Muscle of arm (tissue), 14 donors: Measurements from ENCODE around the gene NFATC2IP. TPM values are rescaled to one million over a fixed set of nuclear protein-coding genes. Genes with fewer than 3 reads are reported as not detected.
A peak's percentile ranks its signal among the peaks of the same experiment; 100 is the strongest.

Experiments used
- DNase-seq: peaks from one replicate; pipeline ENCODE4 v3.0.0-alpha.2; 2013
- long read RNA-seq, 11 donors: transcript quantifications; one replicate each; lab custom pipeline, GENCODE V29; 2026
- polyA plus RNA-seq, 12 donors: library from polyadenylated mRNA; unstranded; fragments of 120-200 nt; gene quantifications; one replicate each; pipeline ENCODE4 v1.2.1, GENCODE V29; 2013; ENCODE audit not compliant: insufficient read length in 12 of 12

NFATC2IP gene
- polyA plus RNA-seq: 10 to 100 TPM in 11 of 12 donors, not detected in 1; 14.1 to 46.1 (median 24.3) TPM
- long read RNA-seq, donor 1, full-length matches to known transcripts: 8 of 15 reads
- long read RNA-seq, donor 1, partial matches to known transcripts: 7 of 15 reads
- long read RNA-seq, donor 1, other reads (novel, unspliced or antisense): 0 of 15 reads
- long read RNA-seq, donor 2, full-length matches to known transcripts: 2 of 2 reads
- long read RNA-seq, donor 2, partial matches to known transcripts: 0 of 2 reads
- long read RNA-seq, donor 2, other reads (novel, unspliced or antisense): 0 of 2 reads
- long read RNA-seq, donor 3, partial matches to known transcripts: 0 of 1 reads
- long read RNA-seq, donor 3, other reads (novel, unspliced or antisense): 0 of 1 reads
- long read RNA-seq, donor 4, full-length matches to known transcripts: 1 of 1 reads
- long read RNA-seq, donor 4, partial matches to known transcripts: 0 of 1 reads
- long read RNA-seq, donor 4, other reads (novel, unspliced or antisense): 0 of 1 reads
- long read RNA-seq, donor 5, full-length matches to known transcripts: 8 of 13 reads
- long read RNA-seq, donor 5, partial matches to known transcripts: 5 of 13 reads
- long read RNA-seq, donor 5, other reads (novel, unspliced or antisense): 0 of 13 reads
- long read RNA-seq, donor 6, full-length matches to known transcripts: 3 of 3 reads
- long read RNA-seq, donor 6, partial matches to known transcripts: 0 of 3 reads
- long read RNA-seq, donor 6, other reads (novel, unspliced or antisense): 0 of 3 reads
- long read RNA-seq, donor 7, partial matches to known transcripts: 0 of 4 reads
- long read RNA-seq, donor 7, other reads (novel, unspliced or antisense): 0 of 4 reads
- long read RNA-seq, donor 8, full-length matches to known transcripts: 6 of 6 reads
- long read RNA-seq, donor 8, partial matches to known transcripts: 0 of 6 reads
- long read RNA-seq, donor 8, other reads (novel, unspliced or antisense): 0 of 6 reads
- long read RNA-seq, donor 9, full-length matches to known transcripts: 2 of 2 reads
- long read RNA-seq, donor 9, partial matches to known transcripts: 0 of 2 reads
- long read RNA-seq, donor 9, other reads (novel, unspliced or antisense): 0 of 2 reads
- long read RNA-seq, donor 10, full-length matches to known transcripts: 4 of 4 reads
- long read RNA-seq, donor 10, partial matches to known transcripts: 0 of 4 reads
- long read RNA-seq, donor 10, other reads (novel, unspliced or antisense): 0 of 4 reads
- long read RNA-seq, donor 11: 0 reads

DNA sequence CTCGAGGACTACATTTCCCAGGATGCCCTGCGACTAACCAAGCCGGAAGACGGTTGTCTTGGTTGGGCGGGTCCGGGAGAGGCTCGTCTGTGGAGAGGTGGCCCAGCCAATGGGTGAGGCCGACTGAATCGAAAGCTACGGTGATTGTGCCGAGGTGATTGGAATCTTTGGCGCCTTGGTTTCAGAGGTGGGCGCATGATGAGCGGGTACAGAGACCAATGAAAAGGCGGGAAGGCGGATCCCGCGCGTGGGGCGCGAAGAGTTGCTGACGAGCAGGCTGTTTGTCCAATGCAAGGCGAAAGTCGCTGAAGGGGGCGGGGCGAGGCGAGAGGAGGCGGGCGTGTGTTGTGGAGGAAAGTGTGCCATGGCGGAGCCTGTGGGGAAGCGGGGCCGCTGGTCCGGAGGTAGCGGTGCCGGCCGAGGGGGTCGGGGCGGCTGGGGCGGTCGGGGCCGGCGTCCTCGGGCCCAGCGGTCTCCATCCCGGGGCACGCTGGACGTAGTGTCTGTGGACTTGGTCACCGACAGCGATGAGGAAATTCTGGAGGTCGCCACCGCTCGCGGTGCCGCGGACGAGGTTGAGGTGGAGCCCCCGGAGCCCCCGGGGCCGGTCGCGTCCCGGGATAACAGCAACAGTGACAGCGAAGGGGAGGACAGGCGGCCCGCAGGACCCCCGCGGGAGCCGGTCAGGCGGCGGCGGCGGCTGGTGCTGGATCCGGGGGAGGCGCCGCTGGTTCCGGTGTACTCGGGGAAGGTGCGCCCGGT is at the start of gene NFATC2IP:
NFATC2IP (plus strand) TSS at position 290 of the 762 bp plus-strand sequence; CDS start at position 365, 75 bp downstream.
- peak; percentile 100 for DNase-seq

DNA sequence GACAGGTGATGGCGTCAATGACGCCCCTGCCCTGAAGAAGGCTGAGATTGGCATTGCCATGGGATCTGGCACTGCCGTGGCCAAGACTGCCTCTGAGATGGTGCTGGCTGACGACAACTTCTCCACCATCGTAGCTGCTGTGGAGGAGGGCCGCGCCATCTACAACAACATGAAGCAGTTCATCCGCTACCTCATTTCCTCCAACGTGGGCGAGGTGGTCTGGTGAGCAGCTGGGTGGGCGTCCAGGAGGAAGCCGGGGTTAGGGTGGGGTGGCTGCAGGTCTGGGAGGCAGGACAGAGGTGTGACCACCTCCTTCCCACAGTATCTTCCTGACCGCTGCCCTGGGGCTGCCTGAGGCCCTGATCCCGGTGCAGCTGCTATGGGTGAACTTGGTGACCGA is 48.9 kb upstream of the NFATC2IP start:
- DNase-seq: no peak

DNA sequence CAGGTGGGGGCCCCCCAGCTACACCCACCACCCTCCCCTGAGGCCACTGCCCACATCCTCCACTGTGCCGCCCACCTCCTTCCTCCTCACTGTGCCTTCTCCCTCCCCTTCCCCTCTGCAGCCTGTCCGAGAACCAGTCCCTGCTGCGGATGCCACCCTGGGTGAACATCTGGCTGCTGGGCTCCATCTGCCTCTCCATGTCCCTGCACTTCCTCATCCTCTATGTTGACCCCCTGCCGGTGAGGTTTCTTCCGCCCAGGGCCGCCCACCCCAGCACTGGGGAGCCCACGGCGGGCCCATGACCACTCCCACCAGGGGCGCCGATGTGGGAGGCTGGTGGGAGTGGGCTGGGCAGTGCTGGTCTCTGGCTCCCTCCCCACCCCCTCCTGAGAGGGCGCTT is 47.8 kb upstream of the NFATC2IP start:
- no peak for DNase-seq

DNA sequence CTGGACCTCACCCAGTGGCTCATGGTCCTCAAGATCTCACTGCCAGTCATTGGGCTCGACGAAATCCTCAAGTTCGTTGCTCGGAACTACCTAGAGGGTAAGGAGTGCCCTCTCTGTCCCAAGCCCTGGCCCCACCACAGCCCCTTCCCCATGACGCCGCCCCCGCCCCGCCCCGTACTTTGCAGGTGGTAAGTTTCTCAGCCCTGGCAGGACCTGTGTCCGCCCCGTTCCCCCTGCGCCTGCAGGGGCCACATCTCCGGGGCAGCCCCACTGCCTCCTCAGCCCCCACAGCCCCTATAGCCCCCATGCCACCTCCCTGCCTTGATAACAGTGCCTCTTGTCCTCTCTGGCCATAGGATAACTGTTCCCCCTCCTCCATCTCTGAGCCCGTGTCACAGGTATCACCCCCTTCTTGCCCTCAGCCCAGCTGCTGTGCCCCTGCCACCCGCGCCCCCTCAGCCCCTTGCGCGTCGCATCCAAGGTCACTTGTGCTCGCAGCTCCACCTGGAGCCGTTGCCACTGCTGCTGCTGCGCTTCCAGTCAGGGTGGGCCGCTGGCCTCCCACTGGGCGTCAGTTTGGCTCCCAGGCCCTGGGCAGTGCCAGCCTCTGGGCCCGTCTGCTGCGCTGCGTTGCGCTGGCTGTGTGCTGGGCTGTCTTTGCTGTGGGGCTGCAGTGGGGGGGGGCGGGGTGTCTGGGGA is 47.2 kb upstream of the NFATC2IP start:
- no peak for DNase-seq

DNA sequence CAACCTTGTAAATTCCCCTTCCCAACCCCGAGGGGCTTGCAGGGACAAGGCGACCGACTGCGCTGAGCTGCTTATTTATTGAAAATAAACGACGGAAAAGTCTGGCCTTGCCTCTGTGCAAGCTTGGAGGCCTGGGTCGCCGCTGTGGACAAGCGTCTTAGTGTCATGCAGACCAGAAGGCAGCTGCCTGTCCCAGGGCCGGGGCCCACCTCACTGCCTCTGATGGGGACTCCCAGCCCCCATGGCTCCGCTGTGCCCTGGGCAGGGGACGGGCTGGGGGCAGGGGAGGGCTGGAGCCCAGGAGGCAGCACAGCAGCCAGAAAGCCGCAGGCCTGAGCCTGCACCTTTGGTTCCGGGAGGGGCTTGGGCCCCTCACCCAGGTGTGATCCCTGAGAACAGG is 46.4 kb upstream of the NFATC2IP start:
- DNase-seq: no peak

DNA sequence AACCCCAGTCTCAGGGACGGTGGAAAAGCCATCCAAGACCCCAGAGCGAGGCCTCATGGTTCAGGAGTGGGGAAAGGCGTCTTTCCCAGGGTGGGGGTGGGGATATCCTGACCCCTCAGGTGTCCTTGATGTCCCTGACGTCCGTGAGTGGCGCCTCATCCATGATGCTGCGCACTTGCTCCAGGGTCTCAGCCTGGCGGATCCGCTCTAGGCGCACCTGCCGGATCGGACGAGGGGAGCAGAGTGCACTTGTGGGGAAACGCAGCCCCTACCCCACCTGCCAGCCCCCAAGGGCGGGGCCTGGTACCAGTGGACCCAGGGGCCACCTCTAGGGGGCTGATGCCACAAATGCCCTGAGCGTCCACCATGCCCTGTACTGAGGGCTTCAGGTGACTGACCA is 45.9 kb upstream of the NFATC2IP start:
- no peak for DNase-seq

DNA sequence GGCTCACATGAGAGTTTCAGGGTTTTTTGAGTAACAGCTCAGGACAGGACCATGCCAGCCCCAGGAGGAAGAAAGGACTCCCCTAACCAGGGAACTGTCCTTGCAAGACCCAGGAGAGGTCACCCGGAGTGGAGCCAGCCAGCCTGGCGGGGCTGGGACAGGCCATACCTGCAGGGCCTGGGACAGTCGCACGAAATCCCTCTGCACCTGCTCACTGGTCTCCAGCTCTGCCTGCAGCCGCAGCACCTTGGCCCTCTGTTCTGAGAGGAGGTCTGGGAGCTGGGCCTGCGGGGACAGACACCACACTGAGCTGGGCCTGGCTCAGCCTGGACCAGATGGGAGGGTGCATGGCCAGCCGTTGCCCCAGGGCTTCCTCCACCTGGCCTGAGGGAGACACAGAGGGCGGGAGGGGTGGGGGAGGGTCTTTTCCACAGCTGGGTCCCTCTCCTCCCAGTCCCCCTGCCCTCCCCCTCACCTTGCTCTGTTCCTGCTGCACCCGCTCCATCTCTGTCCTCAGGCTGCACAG is 45.4 kb upstream of the NFATC2IP start:
- DNase-seq: no peak

DNA sequence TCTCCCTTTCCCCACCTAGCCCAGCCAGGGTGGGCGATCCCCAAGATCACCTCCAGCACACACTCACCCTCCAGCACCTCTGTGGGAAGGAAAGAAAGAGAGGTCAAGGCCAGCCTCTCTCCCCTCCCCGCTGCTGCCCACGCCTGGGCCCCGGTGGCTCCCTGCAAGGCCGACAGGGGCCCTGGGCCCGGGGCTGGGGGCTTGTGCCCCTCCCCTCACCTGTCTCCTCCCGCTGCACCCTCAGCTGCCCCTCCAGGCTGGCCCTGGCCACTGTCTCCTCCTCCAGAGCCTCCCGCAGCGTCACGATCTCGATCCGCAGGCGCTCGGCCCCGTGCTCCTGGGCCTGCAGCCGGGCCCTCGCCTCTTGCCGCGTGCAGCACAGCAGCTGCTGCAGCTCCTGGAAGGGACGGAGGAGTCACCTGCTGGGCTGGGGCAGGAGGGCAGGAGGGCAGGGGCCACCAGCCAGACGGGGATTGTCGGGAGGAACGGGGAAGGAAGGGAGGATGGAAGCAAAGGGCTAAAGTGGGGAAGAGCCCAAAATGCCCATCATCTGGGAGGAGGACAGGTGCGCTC is 44.9 kb upstream of the NFATC2IP start:
- no peak for DNase-seq

DNA sequence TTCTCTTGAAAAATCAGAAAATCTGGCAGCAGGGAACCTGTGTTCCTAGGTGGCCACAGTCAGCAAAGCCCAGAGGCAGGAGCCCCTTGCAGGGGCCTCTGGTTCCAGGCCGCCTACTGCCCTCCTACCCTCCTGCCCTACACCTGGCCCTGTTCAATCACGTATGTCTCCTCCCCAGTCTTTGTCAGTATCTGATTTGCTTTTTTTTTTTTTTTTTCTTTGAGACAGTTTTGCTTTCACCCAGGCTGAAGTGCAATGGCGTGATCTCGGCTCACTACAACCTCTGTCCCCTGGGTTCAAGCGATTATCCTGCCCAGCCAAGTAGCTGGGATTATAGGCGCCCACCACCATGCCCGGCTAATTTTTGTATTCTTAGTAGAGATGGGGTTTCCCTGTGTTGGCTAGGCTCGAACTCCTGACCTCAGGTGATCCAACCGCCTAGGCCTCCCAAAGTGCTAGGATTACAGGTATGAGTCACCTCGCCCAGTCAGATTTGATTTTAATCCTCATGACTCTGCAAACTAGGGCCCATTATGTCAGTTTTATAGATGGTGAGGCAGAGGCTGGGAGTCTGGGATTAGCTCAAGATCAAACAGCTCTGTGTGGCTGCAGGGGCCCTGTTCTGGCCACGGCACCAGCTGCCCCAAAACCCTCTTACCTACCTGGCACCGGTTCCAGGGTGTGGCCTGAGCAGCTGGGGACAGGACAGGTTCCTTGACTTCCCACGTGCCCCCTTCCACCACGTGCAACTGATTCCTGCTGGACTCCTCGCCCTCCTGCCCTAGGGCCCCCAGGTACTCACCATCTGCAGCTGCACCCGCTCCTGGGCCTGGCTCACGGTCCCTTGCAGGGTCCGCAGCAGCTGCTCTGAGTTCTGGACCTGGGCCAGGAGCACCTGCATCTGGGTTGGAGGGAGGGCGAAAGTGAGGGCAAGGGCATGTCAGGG is 40.4 kb upstream of the NFATC2IP start:
- no peak for DNase-seq

DNA sequence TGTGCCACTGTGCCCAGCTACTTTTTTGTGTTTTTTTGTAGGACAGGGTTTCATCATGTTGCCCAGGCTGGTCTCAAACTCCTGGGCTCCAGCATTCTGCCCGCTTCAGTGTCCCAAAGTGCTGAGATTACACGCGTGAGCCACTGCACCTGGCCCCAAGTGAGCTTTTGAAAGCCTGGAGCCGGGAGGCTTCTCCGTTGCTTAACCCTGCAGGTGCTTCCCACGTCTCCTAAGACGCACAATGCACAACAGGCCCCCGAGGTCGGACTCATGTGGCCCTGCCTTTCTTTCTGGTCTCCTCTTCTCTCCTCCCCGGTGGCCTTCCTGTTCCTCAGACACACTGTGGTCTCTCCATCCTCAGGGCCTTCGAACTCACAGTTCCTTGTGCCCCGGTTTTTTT is 38.2 kb upstream of the NFATC2IP start:
- no peak for DNase-seq

DNA sequence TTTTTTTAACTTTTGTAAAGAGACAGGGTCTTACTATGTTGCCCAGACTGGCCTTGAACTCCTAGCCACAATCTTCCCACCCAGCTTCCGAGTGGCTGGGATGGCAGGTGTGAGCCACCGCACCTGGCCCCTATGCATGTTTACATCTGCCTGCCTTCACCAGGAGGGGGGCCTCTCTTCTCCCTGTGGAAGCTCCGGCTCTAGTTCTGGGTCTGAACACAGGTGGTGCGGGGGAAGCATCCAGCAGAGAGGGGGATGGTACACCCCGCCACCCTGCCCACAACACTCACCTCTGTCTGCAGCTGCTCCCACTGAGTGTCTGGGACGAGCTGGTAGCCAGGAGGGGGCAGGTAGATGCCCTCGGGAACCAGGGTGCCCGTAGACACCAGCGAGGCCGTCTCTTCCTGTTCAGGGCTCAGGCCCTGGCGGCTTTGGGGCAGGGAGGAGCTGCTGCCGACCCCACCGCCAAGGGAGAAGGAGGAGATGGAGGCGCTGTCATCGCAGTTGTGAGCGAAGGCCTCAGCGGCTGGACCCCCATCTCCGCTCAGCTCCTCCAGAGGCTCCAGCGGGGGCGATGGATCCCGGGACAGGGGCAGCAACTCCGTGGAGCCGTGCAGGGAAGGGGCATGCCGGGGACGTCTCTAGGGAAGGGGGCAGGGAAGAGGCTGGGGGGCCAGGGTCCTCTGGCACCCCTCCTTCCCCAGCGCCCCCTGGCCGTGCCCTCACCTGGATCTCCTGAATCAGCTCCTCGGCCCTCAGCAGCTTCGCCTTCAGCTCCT is 36.6 kb upstream of the NFATC2IP start:
- no peak for DNase-seq

DNA sequence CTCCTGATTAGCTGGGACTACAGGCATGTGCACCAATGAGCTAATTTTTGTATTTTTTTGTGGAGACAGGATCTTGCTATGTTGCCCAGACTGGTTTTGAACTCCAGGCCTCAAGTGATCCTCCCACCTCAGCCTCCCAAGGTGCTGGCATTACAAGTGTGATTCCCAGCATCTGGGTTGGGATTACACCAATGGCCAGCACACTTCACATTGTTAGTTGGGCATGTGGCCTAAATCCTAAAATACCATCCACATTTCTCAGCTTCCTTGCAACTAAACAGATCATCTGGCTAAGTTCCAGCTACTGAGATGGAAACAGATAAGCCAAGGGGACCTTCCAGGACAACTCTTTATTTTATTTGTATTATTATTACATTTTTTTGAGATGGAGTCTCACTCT is 35.6 kb upstream of the NFATC2IP start:
- no peak for DNase-seq

DNA sequence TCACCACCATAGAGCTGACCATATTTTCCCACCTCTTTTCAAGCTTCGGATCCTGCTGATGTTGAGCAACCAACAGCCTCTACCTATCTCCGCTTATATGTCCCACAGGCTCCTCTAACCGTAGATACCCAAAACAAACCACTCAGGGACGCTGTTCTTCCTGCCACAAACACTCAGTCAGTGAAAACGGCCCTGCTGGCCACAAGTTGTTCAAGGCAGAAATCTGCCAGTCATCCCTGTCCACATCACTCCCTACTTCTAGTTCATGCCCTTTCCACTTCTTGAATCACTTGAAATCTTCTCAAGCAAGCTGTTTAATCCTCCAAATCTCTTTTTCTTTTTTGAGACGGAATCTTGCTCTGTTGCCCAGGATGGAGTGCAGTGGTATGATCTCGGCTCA is 33.6 kb upstream of the NFATC2IP start:
- no peak for DNase-seq

DNA sequence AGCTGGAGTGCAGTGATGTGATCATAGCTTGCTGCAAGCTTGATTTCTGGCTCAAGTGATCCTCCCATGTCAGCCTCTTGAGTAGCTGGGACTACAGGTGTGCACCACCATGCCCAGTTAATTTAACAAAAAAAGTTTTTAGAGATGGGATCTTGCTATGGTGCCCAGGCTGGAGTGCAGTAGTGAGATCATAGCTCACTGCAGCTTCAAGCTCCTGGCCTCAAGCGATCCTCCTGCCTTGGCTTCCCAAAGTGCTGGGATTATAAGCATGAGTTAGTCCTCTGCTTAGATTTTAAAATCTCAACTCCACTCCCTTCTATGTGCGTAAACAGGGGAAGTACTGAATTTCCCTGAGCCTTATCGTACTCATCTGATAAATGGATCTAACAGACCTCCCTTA is 32.0 kb upstream of the NFATC2IP start:
- no peak for DNase-seq

DNA sequence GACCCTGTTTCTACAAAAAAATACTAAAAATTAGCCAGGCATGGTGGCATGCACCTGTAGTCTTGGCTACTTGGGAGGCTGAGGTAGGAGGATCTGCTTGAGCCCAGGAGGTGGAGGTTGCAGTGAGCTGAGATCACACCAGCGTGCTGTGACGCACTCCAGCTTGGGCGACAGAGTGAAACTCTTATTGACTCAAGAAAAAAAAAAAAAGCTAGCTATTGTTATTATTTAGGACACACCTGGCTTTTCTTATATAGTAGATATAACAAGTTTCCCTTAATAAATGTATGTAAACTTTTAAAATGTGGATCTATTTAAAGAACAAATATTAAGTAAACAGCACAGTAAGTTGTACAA is 27.5 kb upstream of the NFATC2IP start:
- DNase-seq: no peak

DNA sequence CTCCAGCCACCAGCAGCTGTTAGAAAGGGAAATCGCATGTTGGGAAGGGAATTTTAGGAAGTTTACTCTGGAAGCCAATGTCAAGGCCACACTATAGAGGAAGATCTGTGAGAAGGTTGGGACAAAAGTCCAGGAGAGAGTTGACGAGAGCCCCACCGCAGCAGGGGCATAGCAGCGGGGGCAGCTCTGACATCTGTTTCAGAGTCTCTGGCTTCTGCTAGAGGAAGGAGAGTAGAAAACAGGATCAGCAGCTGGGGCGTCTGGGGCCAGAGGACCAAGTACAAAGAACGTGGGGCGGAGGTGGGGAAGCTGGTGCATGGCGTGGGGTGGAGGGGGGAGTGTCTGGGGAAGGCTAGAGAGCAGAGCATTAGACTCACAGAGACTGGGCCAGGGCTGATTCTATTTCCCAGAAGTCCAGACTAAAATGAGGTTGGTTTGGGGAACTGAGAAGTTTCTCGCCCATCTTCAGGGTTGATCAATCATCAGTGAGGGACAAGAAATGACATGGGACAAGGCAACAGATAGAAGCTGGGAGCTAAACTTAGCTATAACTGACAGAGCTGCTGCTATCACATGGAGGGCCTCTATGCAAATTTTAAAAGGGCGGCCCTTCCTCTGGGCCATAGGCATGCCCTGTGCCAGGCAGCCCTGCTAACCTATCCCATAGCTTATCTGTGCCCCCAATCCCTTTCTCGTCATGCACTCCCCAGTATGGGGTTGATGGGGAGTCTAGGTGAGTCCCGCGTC is 26.9 kb upstream of the NFATC2IP start:
- no peak for DNase-seq

DNA sequence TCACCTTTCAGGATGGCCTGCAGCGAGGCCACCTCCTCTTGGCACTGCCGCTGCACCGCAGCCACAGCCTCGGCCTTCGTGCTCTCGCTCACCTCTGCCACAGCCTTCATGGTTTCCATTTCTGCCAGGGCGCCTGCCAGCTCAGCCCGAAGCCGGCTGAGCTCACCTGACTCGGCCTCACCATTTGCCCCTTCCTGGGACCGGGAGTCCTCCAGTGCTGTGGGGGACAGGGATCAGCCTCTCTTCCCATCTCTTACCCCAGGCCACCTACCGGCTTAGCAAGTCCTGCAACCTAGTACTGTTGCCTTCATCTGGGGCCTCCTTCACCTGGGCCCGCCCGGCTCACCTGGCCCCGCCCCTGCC is 26.4 kb upstream of the NFATC2IP start:
- no peak for DNase-seq
